Measurements from ENCODE around the gene EFS.

EFS gene

GRCh38 chr14:23324455-23324846 is 40.5 kb downstream of the EFS start:
- FAIRE-seq, result no peak

GRCh38 chr14:23323838-23324454 is 41.0 kb downstream of the EFS start:
- FAIRE-seq, result no peak

GRCh38 chr14:23322568-23323517 is 42.1 kb downstream of the EFS start:
- FAIRE-seq, result no peak

- FAIRE-seq, result no peak
Measured at GRCh38 chr14:23321572-23322547, 43.1 kb downstream of the EFS start.

GRCh38 chr14:23320584-23321571 is 44.1 kb downstream of the EFS start, which contains the start of gene PABPN1:
TSS of gene PABPN1 (plus strand) at chr14:23321457. CDS start at chr14:23321470, 13 bp downstream.
- FAIRE-seq, result peak; percentile 99

- FAIRE-seq, result no peak
Measured at GRCh38 chr14:23319746-23320583, 45.0 kb downstream of the EFS start.

- no peak for FAIRE-seq
Measured at GRCh38 chr14:23316300-23316699, 48.7 kb downstream of the EFS start.

- FAIRE-seq, result no peak
Measured at GRCh38 chr14:23310546-23310945, 54.4 kb downstream of the EFS start.

- no peak for FAIRE-seq
Measured at GRCh38 chr14:23308721-23309445, 56.1 kb downstream of the EFS start.

- no peak for FAIRE-seq
Measured at GRCh38 chr14:23307687-23308644, 57.0 kb downstream of the EFS start.

GRCh38 chr14:23307146-23307530 is 57.8 kb downstream of the EFS start:
- no peak for FAIRE-seq

GRCh38 chr14:23306412-23307145 is 58.4 kb downstream of the EFS start, which contains the start of gene BCL2L2:
TSS of gene BCL2L2 (plus strand) at chr14:23306833. CDS start at chr14:23307768, 935 bp downstream.
- no peak for FAIRE-seq

Measured in A204.1 (cell line).